ENCODE data around the gene RASL12. TPM values are rescaled to one million over a fixed set of nuclear protein-coding genes. Genes with fewer than 3 reads are reported as not detected.

The RASL12 gene
- polyA plus RNA-seq, 3 donors, result not detected

- peaks cover 39 to 46% of the 10 kb centered on the region in 2 donors for H3K36me3 Mint-ChIP-seq
- Histone ChIP-seq H3K9me3 (replicated peaks in 1 of 2; ENCODE audit: control insufficient read depth in 1 of 2, insufficient read depth in 1 of 2, low read length in 2 of 2) (no peaks in the 10 kb centered on the region), H3K4me2 (replicated peaks; ENCODE audit: extremely low read depth, low read length, poor library complexity, severe bottlenecking) (no peak overlapping the region), H3K4me1 (ENCODE audit: control insufficient read depth in 1 of 2, insufficient read depth in 2 of 2, low read length in 2 of 2) (peaks cover 11% of the 10 kb centered on the region in 2 donors), H4K20me1 (ENCODE audit: insufficient read depth, low read length) (no peaks in the 10 kb centered on the region), H3K36me3 (replicated peaks in 1 of 2; ENCODE audit: control insufficient read depth in 1 of 2, insufficient read depth in 2 of 2, low read length in 2 of 2) (peaks cover 25 to 46% of the 10 kb centered on the region in 2 donors), H3K4me3 (replicated peaks in 1 of 3; ENCODE audit: low read depth in 2 of 3, low read length in 3 of 3) (no peak overlapping the region), H3K27ac (ENCODE audit: low read depth in 1 of 2, low read length in 2 of 2) (no peak overlapping the region), H3K79me2 (ENCODE audit: insufficient read depth, low read length) (no peaks in the 10 kb centered on the region), H3K27me3 (ENCODE audit: control insufficient read depth in 2 of 2, insufficient read depth in 2 of 2, low read length in 2 of 2) (no peaks in the 10 kb centered on the region), H2AFZ (ENCODE audit: insufficient read depth, low read depth, low read length, poor library complexity, severe bottlenecking) (no peak overlapping the region), H3K9ac (ENCODE audit: insufficient read depth, low read length, poor library complexity, severe bottlenecking) (no peak overlapping the region)
- peak overlapping the region in 1 of 7 donors; percentile 22 for H3K27ac Mint-ChIP-seq
- TF ChIP-seq CTCF (IDR thresholded peaks at IDR 0.05), result no peak
- intact Hi-C loops (cut with micrococcal nuclease), result no loop called here
- WGBS (ENCODE audit: insufficient coverage), result 100% methylated on average over 4 of the region's 6 CpGs
- no peaks in the 10 kb centered on the region for H3K9me3 Mint-ChIP-seq
- peaks cover 0 to 2% (median 2%) of the 10 kb centered on the region in 3 donors for H3K27me3 Mint-ChIP-seq (ENCODE audit: low read depth in 3 of 3)
- H3K4me1 Mint-ChIP-seq, result peaks cover 11% of the 10 kb centered on the region
- DNase-seq, result no peak
- no peak overlapping the region for H3K4me3 Mint-ChIP-seq
Observed at GRCh38 chr15:65096481-65097385, 28.9 kb upstream of the RASL12 start.

GRCh38 chr15:65095747-65096104 is 27.9 kb upstream of the RASL12 start:
- H3K36me3 Mint-ChIP-seq, result peaks cover 33 to 40% of the 10 kb centered on the region in 2 donors
- Histone ChIP-seq H3K9me3 (replicated peaks in 1 of 2; ENCODE audit: control insufficient read depth in 1 of 2, insufficient read depth in 1 of 2, low read length in 2 of 2) (no peaks in the 10 kb centered on the region), H3K4me3 (replicated peaks in 1 of 3; ENCODE audit: low read depth in 2 of 3, low read length in 3 of 3) (no peak overlapping the region), H3K79me2 (ENCODE audit: insufficient read depth, low read length) (no peaks in the 10 kb centered on the region), H3K36me3 (replicated peaks in 1 of 2; ENCODE audit: control insufficient read depth in 1 of 2, insufficient read depth in 2 of 2, low read length in 2 of 2) (peaks cover 25 to 43% of the 10 kb centered on the region in 2 donors), H2AFZ (ENCODE audit: insufficient read depth, low read depth, low read length, poor library complexity, severe bottlenecking) (no peak overlapping the region), H3K9ac (ENCODE audit: insufficient read depth, low read length, poor library complexity, severe bottlenecking) (no peak overlapping the region), H3K27me3 (ENCODE audit: control insufficient read depth in 2 of 2, insufficient read depth in 2 of 2, low read length in 2 of 2) (no peaks in the 10 kb centered on the region), H3K27ac (ENCODE audit: low read depth in 1 of 2, low read length in 2 of 2) (no peak overlapping the region), H3K4me1 (ENCODE audit: control insufficient read depth in 1 of 2, insufficient read depth in 2 of 2, low read length in 2 of 2) (peaks cover under 1 to 1% of the 10 kb centered on the region in 2 donors), H3K4me2 (replicated peaks; ENCODE audit: extremely low read depth, low read length, poor library complexity, severe bottlenecking) (no peak overlapping the region), H4K20me1 (ENCODE audit: insufficient read depth, low read length) (no peaks in the 10 kb centered on the region)
- no peaks in the 10 kb centered on the region for H3K9me3 Mint-ChIP-seq
- H3K4me3 Mint-ChIP-seq, result no peak overlapping the region
- DNase-seq, result no peak
- peaks cover under 1% of the 10 kb centered on the region for H3K4me1 Mint-ChIP-seq
- H3K27ac Mint-ChIP-seq, result no peak overlapping the region
- intact Hi-C loops (cut with micrococcal nuclease), result no loop called here
- peaks cover 0 to 2% (median 2%) of the 10 kb centered on the region in 3 donors for H3K27me3 Mint-ChIP-seq (ENCODE audit: low read depth in 3 of 3)
- 100% methylated on average over 3 of the region's 6 CpGs for WGBS (ENCODE audit: insufficient coverage)
- no peak for TF ChIP-seq CTCF (IDR thresholded peaks at IDR 0.05)

All from CD14-positive monocyte (primary cell).